RWPE2 (cell line): Measurements from ENCODE around the gene IL10.

Source experiments
- ATAC-seq: fragments of 200-7000 bp; cut with Tn5 transposase; 3 replicates; pipeline ENCODE4 v1.9.1; 2021; ENCODE audit warnings: low read depth
- DNase-seq: peaks from one replicate; pipeline ENCODE4 v3.0.0-alpha.2; 2020; ENCODE audit warnings: low spot score
- H3K27ac ChIP-seq: fragments of 450-650 bp; 2 replicates; pipeline ENCODE4 v1.5.1; 2017; ENCODE audit warnings: mild to moderate bottlenecking; ENCODE audit not compliant: poor library complexity, severe bottlenecking
- H3K27me3 ChIP-seq: fragments of 250-450 bp; sonication (Bioruptor Pico); 2 replicates; pipeline ENCODE4 v1.5.1; 2021; ENCODE audit warnings: mild to moderate bottlenecking, moderate library complexity; ENCODE audit not compliant: insufficient read depth, poor library complexity, severe bottlenecking
- H3K36me3 ChIP-seq: fragments of 250-450 bp; sonication (Bioruptor Pico); 2 replicates; pipeline ENCODE4 v1.5.1; 2020; ENCODE audit warnings: low read depth, mild to moderate bottlenecking, moderate library complexity
- H3K4me1 ChIP-seq: fragments of 250-450 bp; sonication (Bioruptor Pico); 2 replicates; pipeline ENCODE4 v1.5.1; 2021; ENCODE audit warnings: mild to moderate bottlenecking, moderate library complexity; ENCODE audit not compliant: insufficient read depth, poor library complexity, severe bottlenecking
- H3K4me3 ChIP-seq: fragments of 250-450 bp; sonication (Bioruptor Pico); 2 replicates; pipeline ENCODE4 v1.5.1; 2021; ENCODE audit warnings: mild to moderate bottlenecking, moderate library complexity; ENCODE audit not compliant: severe bottlenecking
- H3K9me3 ChIP-seq: fragments of 250-450 bp; sonication (Bioruptor Pico); 2 replicates; pipeline ENCODE4 v1.5.1; 2021; ENCODE audit warnings: mild to moderate bottlenecking, moderate library complexity; ENCODE audit not compliant: severe bottlenecking
- CTCF ChIP-seq: fragments of 450-650 bp; IDR thresholded peaks from one replicate; pipeline ENCODE4 v1.5.1; 2017; ENCODE audit warnings: mild to moderate bottlenecking, moderate library complexity; ENCODE audit not compliant: poor library complexity, severe bottlenecking

Gene IL10

GRCh38 chr1:206760590-206760989 lies 11.7 kb downstream of the IL10 start:
- H3K27me3 ChIP-seq, result no peaks in the 10 kb centered on the region
- ATAC-seq (no peak), DNase-seq (no peak)
- H3K4me3 ChIP-seq, result no peak overlapping the region
- TF ChIP-seq CTCF, result no peak
- H3K9me3 ChIP-seq, result no peaks in the 10 kb centered on the region
- no peak overlapping the region for H3K27ac ChIP-seq
- no peaks in the 10 kb centered on the region for H3K36me3 ChIP-seq
- H3K4me1 ChIP-seq, result no peaks in the 10 kb centered on the region

GRCh38 chr1:206757524-206758266 lies 14.6 kb downstream of the IL10 start:
- no peaks in the 10 kb centered on the region for H3K9me3 ChIP-seq

GRCh38 chr1:206754011-206754410 lies 18.3 kb downstream of the IL10 start:
- Histone ChIP-seq H3K9me3 (no peaks in the 10 kb centered on the region), H3K27ac (no peak overlapping the region), H3K27me3 (no peaks in the 10 kb centered on the region), H3K4me3 (no peak overlapping the region), H3K4me1 (no peaks in the 10 kb centered on the region), H3K36me3 (no peaks in the 10 kb centered on the region)
- DNase-seq, result no peak
- ATAC-seq, result no peak
- TF ChIP-seq CTCF, result no peak

More at GRCh38 chr1:206757524-206758266, 14.6 kb downstream of the IL10 start:
- Histone ChIP-seq H3K27ac (no peak overlapping the region), H3K4me3 (no peak overlapping the region), H3K27me3 (no peaks in the 10 kb centered on the region), H3K4me1 (no peaks in the 10 kb centered on the region), H3K36me3 (no peaks in the 10 kb centered on the region)
- TF ChIP-seq CTCF, result no peak
- ATAC-seq (no peak), DNase-seq (no peak)

GRCh38 chr1:206753141-206753540 lies 19.2 kb downstream of the IL10 start:
- Histone ChIP-seq H3K4me3 (no peak overlapping the region), H3K9me3 (no peaks in the 10 kb centered on the region), H3K27me3 (no peaks in the 10 kb centered on the region), H3K4me1 (no peaks in the 10 kb centered on the region), H3K27ac (no peak overlapping the region), H3K36me3 (no peaks in the 10 kb centered on the region)
- DNase-seq (no peak), ATAC-seq (no peak)
- TF ChIP-seq CTCF, result no peak

GRCh38 chr1:206752481-206752880 lies 19.8 kb downstream of the IL10 start:
- TF ChIP-seq CTCF, result no peak
- H3K4me3 ChIP-seq, result no peak overlapping the region
- no peak overlapping the region for H3K27ac ChIP-seq
- no peaks in the 10 kb centered on the region for H3K36me3 ChIP-seq
- no peaks in the 10 kb centered on the region for H3K9me3 ChIP-seq
- H3K27me3 ChIP-seq, result no peaks in the 10 kb centered on the region
- DNase-seq (no peak), ATAC-seq (no peak)
- H3K4me1 ChIP-seq, result no peaks in the 10 kb centered on the region
